HG02870 (cell line): ENCODE measurements around the gene TSPEAR.
"Not testable (repeated sequence)": the region's sequence is repeated elsewhere in the genome, so short reads cannot be mapped to it uniquely, and the experiment has no call there.

Experiments
- ATAC-seq: cut with Tn5 transposase; IDR thresholded peaks from one replicate; pipeline ENCODE4 v1.9.1; 2021; ENCODE audit warnings: mild to moderate bottlenecking, moderate library complexity; ENCODE audit not compliant: unreplicated experiment

Gene TSPEAR

DNA sequence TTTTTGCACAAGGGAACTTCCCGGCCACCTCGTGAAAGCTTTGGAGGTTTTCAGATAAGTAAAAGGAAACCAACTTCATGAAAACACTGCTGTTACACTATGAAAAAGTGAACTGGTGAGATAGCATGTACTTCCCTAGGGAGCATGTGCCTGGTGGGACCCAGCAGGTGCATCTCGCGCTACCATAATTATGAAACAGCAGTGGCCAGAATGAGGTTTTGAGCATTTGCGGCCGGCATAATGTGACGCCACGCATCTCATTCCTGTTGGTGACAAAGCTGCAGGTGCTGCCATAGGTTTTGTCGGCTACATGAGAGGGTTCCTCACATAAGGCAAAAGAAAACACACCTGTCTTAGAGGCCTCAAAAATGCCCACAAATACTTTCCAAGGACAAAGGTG lies 154.5 kb downstream of the TSPEAR start:
- no peak for ATAC-seq

DNA sequence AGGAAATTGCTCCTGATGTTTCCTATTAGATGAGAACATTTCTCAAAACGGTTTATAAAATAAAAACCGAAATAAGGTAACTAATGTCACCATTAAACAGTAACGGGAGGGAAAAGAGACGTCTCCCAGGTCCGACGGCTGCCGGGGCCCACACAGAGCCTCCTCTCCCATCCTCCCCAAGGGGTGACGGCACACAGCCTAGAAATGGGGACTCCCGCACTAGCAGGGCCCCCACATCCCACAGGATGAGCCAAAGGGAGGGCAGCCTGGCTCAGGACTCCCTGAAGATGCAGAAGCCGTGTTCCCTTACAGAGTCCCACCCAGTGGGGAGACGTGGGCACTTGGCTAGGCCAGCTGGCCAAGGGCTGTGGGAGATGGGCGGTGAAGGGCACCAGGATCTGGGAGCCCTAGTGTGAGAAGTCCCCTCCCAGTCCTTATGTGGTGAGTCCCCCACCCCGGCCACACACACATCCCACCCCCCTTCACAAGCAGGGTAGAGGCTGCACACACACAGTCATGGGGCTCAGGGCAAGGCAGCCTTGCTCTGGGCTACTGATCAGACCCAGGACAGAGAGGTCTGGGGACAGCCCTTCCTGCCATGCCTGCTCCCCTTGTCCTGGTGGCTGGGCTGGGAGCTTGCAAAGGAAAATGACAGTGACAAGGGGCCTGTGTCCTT lies 156.0 kb downstream of the TSPEAR start:
- no peak for ATAC-seq

DNA sequence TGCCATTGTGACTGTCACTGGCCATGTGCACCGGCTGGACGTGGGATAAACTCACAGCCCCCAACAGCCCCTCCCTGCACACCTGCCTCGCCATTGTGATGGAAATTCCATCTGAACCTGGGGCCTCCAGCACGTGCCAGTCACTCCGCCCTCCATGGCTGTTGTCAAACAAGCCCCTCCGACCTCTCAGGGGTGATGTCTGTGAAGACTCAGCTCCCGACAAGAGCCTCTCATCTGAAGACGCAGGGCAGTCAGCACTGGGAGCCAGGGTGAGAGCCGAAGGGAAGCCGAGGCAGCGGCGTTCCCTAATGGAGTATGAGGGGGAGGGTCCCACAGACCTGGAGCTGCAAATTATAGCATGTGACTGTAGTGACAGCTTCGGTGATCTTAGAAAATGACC lies 158.7 kb downstream of the TSPEAR start:
- ATAC-seq: no peak

DNA sequence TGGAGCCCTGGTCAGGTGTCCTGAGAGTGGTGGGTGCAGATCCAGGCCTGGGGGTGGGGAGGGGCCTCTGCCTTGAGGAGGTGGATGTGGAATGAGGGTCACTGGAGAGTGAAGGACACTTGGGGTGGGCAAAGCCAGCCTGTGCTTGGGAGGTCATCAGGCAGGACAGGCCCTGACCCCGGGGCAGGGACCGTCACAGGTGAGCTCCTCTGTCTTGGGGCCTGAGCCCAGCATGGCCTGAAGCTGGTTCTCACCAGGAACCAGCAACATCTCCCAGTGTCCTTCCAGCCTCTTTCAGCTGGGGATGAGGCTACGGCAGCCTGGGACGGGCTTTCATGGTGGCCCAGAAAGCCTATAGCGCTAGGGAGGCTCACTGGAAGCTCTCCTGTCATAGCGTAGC lies 159.2 kb downstream of the TSPEAR start:
- no peak for ATAC-seq

DNA sequence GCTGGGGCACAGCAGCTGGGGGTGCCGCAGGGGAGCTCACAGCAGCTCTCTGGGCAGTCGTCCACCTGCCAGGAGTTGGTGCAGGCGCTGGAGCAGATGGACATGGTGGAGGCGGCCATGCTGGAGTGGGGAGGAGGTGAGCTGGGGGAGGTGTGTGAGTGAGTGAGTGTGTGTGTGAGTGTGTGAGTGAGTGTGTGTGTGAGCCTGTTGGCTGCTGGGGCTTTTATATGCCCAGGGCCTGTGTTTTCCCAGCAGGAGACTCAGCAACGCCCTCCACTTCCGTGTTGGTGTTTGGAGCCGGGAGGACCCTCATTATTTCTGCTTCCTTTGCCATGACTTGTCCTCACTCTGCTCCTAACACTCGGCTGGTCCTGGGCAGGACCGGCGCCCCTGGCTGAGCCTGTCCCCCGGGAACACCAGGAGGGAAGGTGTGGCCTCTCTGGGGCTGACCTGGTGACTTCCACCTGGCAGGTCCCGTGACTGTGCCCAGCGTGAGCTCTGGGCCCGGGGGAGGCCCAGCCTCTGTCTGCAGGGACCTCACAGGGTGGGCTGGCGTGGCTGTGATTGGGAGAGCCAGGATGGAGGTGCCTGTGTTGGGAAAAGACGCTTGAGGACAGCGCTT lies 159.9 kb downstream of the TSPEAR start, which contains the start of gene KRTAP10-2:
Gene KRTAP10-2, minus strand, starts transcription at position 166 of the 622 bp plus-strand sequence. Its CDS starts 47 bp downstream, at position 119.
- no peak for ATAC-seq

DNA sequence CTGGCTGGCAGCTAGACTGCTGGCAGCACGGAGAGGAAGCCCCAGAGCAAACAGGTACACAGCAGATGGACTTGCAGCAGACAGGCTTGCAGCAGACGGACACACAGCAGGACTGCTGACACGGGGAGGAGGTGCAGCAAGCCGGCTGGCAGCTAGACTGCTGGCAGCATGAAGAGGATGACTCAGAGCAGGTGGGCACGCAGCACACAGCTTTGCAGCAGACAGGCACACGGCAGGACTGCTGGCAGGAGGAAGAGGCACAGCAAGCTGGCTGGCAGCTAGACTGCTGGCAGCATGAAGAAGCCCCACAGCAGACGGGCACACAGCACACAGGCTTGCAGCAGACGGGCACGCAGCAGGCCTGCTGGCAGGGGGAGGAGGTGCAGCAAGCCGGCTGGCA lies 160.6 kb downstream of the TSPEAR start:
- no peak for ATAC-seq

DNA sequence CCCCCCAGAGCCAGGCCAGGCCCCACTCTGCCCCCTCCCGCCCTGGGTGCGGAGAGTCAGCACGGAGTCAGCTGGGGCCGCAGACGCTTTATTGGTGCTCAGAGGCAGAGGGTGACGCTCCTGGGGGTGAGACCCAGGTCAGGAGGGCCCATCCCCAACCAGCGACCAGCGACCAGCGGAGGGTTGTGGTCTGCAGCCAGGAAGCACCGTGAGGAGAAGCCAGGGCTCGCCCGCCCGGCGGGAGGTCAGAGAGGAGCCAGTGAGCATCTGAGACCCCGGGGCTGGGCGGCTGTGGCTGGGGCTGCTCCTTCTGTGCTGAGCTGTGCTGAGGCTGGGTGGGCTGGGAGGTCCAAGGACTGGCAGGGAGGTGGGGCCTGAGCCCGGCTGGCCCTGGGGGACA lies 161.1 kb downstream of the TSPEAR start:
- not testable (repeated sequence) for ATAC-seq

DNA sequence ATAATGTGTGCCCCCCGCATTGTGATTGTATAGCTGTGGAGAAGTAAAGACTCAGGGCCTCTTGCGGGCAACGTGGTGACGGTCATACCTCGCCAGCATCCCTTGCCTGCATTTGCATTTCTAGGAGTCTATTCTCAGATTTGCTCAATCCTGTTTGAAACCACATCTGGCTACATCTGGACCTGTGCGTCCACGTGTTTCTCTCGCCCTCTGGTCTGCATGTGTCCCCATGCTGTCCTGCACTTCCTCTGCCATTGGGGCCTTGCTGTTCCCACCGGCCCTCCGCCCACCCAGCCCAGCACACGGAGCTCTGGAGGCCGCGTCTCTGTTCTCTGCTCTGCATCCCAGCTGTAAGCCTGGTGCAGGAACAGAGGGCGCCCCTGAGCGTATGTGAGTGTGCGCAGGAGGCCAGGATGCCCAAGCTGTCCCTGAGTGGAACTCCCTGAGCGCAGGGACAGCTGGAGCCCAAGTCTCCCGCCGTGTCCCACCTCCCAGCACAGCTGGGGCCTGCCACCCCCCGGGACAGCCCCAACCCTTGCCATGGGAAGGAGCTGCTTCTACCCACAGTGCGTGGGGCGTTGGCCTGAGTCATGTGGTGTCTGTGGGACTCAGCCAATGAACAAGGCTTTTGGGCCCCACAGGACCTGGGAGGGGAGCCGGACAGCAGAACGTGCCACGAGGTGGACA lies 161.7 kb downstream of the TSPEAR start:
- ATAC-seq: no peak

DNA sequence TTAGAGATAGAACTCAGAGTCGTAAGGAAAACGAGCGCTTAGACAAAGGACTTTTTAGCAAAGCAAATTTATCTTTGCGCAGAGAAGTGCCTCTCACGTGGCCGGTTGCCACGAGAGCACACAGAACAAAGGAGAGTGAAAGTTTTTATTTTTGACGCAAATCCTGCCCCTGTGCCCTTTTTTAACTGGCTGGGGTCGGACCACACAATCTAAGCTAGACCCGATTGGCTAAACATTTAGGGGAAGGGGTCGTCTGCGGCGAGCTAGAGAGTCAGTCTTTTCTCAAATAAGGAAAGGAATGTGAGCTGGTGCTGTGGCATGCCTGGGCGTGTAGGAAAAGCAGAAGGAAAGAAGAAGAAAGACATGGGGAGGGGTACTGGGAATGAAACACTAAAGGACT lies 162.4 kb downstream of the TSPEAR start:
- no peak for ATAC-seq

DNA sequence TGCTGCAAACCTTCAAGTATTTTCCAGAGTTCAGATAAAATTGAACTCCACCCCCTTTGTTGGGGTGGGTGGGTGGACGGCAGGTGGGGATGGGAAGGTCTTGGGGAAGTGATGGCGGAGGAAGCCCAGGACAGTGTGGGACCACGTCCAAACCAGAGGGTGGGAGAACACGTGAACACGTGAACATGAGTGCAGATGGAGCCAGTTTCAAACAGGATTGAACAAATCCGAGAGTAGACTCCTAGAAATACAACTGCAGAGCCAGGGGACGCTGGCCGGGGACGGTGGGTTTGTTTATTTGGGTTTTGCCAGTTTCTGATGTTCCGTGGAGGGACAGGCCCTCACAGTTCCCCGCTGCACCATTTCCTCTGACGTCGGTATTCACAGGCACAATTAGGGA lies 163.0 kb downstream of the TSPEAR start:
- ATAC-seq: no peak

DNA sequence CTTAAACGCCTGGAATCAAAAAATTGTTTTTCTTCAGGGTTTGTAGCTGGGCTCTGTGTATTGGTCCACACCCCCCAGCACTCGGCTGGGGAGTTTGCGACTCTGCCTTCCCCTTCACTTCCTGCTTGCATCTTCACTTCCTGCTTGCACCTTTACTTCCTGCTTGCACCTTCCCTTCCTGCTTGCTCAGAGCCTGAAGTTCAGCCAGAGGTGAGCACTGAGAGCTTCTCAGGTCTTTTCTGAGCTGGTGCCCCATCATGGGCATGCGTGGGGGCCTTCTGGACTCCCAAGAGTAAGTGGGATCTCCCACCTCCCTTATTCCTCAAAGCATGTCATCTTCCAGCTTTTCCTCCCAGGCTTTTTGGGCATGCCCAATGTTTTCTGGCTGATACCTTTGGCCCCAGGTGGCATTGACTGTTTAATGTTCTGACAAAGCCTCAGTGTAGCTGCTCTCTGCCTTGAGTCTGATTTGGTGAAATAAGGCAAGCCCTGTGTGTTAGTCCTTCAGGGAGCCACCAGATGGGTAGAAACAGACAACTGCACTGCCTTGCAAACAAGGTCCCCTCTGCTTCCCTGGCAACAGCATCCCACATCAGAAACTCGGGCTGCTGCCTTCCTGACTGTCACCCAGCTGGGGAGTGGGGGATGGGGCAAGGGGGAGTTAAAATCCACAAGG lies 163.6 kb downstream of the TSPEAR start:
- ATAC-seq: no peak

DNA sequence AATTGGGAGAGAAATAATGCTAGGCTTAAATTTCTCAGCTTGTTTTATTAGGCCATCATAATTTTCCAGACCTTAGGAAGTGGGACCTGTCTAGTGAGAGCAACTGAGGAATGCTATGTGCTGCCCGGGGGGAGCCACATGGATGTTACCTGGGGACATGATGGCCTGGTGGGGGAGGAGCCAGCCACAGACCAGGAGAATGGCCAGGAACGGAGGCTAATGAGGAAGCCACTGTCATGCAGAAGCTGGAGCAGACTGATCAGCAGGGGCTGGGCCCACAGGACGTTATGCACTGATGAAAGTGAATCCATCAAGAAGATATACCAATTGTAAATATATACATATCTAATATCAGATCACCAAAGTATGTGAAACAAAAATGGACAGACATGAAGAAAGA lies 166.8 kb downstream of the TSPEAR start:
- no peak for ATAC-seq

DNA sequence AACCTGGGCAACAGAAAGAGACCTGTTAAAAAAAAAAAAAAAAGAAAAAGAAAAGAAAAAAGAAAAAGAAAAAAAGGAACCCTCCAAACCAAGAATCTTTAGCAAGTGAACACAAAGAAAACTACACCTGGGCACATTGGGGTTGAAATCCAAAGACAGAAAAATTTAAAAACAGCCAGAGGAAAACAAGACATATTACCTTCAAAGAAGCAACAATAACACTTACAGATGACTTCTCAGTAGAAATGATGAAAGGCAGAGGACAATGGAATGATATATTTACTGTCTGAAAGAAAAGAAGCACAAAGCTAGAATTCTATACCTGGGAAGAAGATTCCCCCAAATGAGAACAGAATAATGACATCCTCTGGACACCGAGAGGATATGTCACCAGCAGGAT lies 168.7 kb downstream of the TSPEAR start:
- ATAC-seq: no peak

DNA sequence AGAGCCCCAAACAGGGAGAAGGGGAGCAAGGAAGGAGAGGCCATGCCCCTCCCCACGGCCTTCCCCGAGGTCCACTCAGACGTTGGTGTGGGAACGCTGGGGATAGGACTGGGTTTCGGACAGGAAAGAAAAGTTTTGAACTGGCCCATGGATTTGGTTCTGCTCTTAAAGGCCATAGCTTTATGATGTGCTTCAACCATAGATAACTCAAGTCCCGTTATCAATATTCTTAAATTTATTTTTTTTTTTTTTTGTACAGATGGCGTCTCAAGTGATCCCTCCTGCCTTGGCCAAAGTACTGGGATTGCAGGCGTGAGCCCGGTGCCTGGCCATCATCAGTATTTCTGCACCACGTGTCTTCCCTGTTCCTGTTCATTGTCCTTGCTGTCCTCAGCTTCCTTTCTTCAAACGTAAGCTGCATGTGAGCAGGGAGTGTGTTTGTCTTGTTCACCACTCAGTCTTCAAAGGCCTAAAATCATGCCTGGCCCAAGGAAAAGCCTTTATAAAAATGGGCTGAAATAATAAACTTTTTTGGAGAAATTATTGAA lies 170.6 kb downstream of the TSPEAR start:
- ATAC-seq: no peak

DNA sequence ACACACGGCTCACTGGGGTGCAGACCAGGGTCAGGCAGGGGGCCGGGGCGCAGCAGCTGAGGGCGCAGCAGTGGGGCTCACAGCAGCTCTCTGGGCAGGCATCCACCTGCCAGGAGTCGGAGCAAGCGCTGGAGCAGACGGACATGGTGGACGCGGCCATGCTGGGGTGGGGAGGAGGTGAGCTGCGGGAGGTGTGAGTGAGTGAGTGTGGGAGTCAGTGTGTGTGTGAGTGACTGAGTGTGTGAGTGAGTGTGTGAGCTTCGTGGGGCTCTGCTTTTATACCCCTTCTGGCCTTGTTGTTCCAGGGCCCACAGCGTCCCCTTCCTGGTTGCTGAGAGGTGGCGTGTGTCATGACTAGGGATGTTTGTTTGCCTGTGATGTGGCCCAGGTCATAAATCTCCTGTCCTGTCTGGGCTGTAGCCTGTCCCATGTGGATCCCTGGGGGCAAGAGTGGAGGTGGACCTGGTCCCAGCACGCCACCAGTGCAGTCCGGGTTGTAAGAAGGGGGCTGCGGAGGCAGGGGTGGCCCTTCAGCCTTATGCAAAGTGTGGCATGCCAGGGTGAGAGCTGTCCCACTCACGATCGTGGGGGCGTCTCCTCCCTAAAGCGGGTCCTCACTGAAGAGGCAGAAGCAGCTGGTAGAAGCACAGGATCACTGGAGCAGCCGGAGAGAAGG lies 171.2 kb downstream of the TSPEAR start, which contains the start of gene KRTAP10-1:
Gene KRTAP10-1, minus strand, starts transcription at position 205 of the 676 bp plus-strand sequence. Its CDS starts 45 bp downstream, at position 160.
- no peak for ATAC-seq

DNA sequence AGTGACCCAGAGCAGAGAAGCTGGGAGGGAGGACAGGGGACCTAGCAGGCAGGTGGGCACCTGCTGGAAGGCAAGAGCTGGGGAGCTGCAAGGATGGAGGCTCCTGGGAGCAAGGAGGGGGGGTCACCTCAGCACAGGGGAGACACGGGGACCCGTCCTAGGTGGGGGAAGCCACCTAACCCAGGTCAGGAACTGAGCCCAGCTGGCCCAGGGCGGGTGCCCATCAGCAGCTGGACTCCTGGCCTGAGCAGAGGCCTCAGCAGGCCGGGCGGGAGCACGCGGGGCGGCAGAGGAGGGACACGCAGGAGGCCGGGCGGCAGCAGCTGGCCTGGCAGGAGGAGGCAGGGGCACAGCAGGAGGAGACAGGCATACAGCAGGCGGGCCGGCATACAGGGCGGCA lies 172.3 kb downstream of the TSPEAR start:
- no peak for ATAC-seq

DNA sequence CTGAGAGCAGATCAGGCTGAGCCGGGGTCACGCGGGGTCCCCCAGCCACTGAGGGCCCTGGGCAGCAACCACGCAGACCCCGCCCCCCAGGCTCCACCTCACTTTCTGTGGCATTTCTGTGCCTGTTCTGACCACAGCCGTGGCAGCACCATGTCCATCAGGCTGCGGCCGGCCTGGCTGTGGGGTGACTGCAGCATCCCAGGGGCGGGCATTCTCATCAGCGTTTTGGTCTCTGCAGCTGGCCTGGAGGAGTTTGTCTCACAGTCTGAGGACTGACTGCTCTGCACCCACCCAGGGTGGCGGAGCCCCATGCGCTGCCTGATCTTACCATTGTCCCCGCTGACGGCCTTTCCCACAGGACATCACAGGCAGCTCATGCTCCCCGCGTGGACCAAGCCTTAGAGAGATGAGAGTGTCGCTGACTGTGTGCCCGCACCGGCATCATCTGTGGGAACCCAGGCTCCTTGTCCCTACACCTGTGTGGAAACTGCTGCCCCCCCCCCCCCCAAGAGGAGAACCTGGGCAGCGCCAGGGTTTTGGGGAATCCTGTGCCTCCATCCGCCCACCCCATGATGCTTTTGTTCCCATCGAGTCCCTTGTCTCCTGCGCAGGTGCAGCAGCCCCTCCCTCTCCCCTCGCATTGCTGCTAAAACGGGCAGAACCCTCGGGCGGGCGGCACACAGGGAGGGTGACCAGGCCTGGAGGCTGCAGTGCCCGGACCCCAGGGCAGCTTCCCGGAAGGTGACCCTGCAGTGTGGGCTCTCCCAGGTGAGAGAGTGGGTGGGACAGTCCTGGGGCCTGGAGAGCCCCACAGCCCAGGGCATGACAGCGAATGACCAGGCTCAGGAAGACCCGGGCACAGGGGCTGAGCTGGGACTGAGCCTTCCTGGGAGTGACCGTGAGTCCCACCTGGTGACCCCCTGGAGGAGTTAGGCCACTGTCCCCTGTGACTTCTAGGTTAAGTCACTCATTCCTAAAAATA lies 173.2 kb downstream of the TSPEAR start:
- ATAC-seq: no peak

DNA sequence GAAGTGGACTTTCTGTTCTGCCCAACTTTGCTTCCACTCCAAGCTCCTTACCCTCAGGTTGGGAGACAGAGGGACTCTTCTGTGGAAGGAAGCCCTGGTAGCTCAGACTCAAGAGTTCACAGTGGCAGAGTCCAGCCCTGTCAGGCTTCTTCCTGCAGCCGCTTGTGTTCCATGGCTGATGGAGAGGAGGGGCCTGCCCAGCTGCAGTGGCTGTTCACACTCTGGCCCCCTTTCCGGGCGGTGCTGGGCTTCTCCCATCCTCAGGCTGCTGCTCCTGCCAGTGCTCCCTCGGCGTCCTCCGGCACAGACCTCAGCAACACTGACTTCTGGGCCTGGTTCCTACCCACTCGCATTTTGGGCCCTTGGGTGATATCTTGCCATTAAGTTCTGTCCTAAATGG lies 175.4 kb downstream of the TSPEAR start:
- no peak for ATAC-seq

DNA sequence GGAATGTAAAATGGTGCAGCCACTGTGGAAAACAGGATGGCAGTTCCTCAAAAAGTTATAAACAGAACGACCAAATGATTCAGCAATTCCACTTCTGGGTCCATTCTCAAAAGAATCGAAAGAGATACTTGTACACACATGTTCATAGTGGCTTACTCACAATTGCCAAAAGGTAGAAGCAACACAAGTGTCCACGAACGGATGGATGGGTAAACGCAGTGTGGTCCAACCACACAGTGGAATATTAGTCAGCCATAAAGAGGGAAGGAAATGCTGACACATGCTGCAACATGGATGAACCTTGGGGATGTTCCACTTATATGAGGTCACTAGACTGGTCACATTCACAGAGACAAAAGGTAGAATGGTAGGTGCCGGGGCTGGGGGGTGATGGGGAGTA lies 176.7 kb downstream of the TSPEAR start:
- ATAC-seq: no peak
